SK-N-SH (cell line): ENCODE measurements around the gene CELF4.

Source experiments
- CTCF ChIP-seq: fragments of 200-600 bp; sonication (generic); IDR thresholded peaks from 2 replicates; pipeline ENCODE4 v1.6.1; 2017; ENCODE audit warnings: antibody characterized with exemption, mild to moderate bottlenecking, moderate library complexity
- FOXM1 ChIP-seq: IDR thresholded peaks from 2 replicates; pipeline ENCODE4 v1.4.0; 2012; ENCODE audit warnings: low read depth, mild to moderate bottlenecking

DNA sequence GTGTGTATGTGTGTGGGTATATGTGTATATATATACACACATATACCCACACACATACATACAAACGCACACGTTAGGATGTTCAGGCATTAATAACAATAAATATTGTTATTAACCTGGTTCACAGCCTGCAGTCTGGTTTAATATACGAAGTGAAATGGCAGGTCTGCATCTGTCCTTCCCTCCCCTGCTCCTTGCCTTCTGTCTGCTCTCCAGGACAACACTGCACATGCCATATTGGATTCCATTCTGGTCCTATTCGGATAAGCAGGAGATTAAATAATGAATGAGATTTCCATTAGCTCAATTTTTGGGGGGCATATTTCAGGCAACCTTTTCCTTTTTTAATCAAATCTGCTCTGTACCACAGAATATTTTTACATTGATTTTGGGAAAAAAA lies 158.0 kb downstream of the CELF4 start:
- TF ChIP-seq CTCF, result no peak
- no peak for TF ChIP-seq FOXM1
